ENCODE results near the gene STUB1.

Gene STUB1

GRCh38 chr16:675884-676564 is 4.2 kb upstream of the STUB1 start:
- no peak for TF ChIP-seq CTCF (IDR thresholded peaks at IDR 0.05)

GRCh38 chr16:676565-676902 is 3.7 kb upstream of the STUB1 start:
- no peak for TF ChIP-seq CTCF (IDR thresholded peaks at IDR 0.05)

GRCh38 chr16:676913-677312 is 3.3 kb upstream of the STUB1 start:
- TF ChIP-seq CTCF (IDR thresholded peaks at IDR 0.05), result no peak

GRCh38 chr16:677316-678190 is 2.7 kb upstream of the STUB1 start:
- TF ChIP-seq CTCF (IDR thresholded peaks at IDR 0.05), result no peak

- no peak for TF ChIP-seq CTCF (IDR thresholded peaks at IDR 0.05)
Measured at GRCh38 chr16:678209-678857, 1.9 kb upstream of the STUB1 start.

GRCh38 chr16:678858-679813 is 1.1 kb upstream of the STUB1 start:
- TF ChIP-seq CTCF (IDR thresholded peaks at IDR 0.05), result no peak

GRCh38 chr16:680625-680945 is 375 bp downstream of the STUB1 start:
- no peak for TF ChIP-seq CTCF (IDR thresholded peaks at IDR 0.05)

Data from LNCAP (cell line).